GM12874 (cell line): Measurements from ENCODE around the gene NUP93.

Source experiments
- CTCF ChIP-seq: IDR thresholded peaks from 2 replicates; pipeline ENCODE4 v1.5.1; 2011; ENCODE audit warnings: low read depth, mild to moderate bottlenecking, control low read depth, low read length, moderate library complexity; ENCODE audit not compliant: insufficient read depth

Gene NUP93

GRCh38 chr16:56865394-56866062 lies 135.6 kb downstream of the NUP93 start:
- TF ChIP-seq CTCF, result no peak

GRCh38 chr16:56866955-56867830 lies 137.3 kb downstream of the NUP93 start:
- TF ChIP-seq CTCF, result peak; percentile 57

- TF ChIP-seq CTCF, result no peak
Observed at GRCh38 chr16:56868175-56868574, 138.2 kb downstream of the NUP93 start.

- peak; percentile 55 for TF ChIP-seq CTCF
Observed at GRCh38 chr16:56869513-56870275, 139.8 kb downstream of the NUP93 start.

GRCh38 chr16:56870276-56870888 lies 140.5 kb downstream of the NUP93 start:
- no peak for TF ChIP-seq CTCF

GRCh38 chr16:56871172-56871593 lies 141.3 kb downstream of the NUP93 start:
- no peak for TF ChIP-seq CTCF

- TF ChIP-seq CTCF, result no peak
Observed at GRCh38 chr16:56872863-56873391, 143.0 kb downstream of the NUP93 start.
